HG03442 (cell line): ENCODE data around the gene SMARCA4.

Source experiments
- ATAC-seq: cut with Tn5 transposase; IDR thresholded peaks from one replicate; pipeline ENCODE4 v1.9.1; 2021; ENCODE audit warnings: mild to moderate bottlenecking, moderate library complexity; ENCODE audit not compliant: unreplicated experiment

The SMARCA4 gene

GRCh38 chr19:10960314-10961072, at the start of gene SMARCA4:
Gene SMARCA4, plus strand, starts transcription at chr19:10961030. Its CDS starts 23,122 bp downstream, at chr19:10984152.
- ATAC-seq: peak; percentile 70

- no peak for ATAC-seq
Observed at GRCh38 chr19:10911579-10912363, 49.1 kb upstream of the SMARCA4 start.

GRCh38 chr19:10912619-10913018, 48.2 kb upstream of the SMARCA4 start:
- no peak for ATAC-seq

GRCh38 chr19:10913716-10914340, 47.0 kb upstream of the SMARCA4 start:
- no peak for ATAC-seq

- no peak for ATAC-seq
Observed at GRCh38 chr19:10915130-10916091, 45.4 kb upstream of the SMARCA4 start.

- ATAC-seq: no peak
Observed at GRCh38 chr19:10916602-10917001, 44.2 kb upstream of the SMARCA4 start.

- ATAC-seq: no peak
Observed at GRCh38 chr19:10918359-10918758, 42.5 kb upstream of the SMARCA4 start.

- no peak for ATAC-seq
Observed at GRCh38 chr19:10919352-10920287, 41.2 kb upstream of the SMARCA4 start.

GRCh38 chr19:10920288-10920655, 40.6 kb upstream of the SMARCA4 start:
- ATAC-seq: no peak

- no peak for ATAC-seq
Observed at GRCh38 chr19:10920781-10921180, 40.0 kb upstream of the SMARCA4 start.

- ATAC-seq: no peak
Observed at GRCh38 chr19:10921199-10921909, 39.5 kb upstream of the SMARCA4 start.

- no peak for ATAC-seq
Observed at GRCh38 chr19:10921910-10922637, 38.8 kb upstream of the SMARCA4 start.

- ATAC-seq: no peak
Observed at GRCh38 chr19:10922638-10923014, 38.2 kb upstream of the SMARCA4 start.

GRCh38 chr19:10923260-10924112, 37.3 kb upstream of the SMARCA4 start:
- no peak for ATAC-seq

GRCh38 chr19:10924597-10924996, 36.2 kb upstream of the SMARCA4 start:
- no peak for ATAC-seq

GRCh38 chr19:10927730-10928562, 32.9 kb upstream of the SMARCA4 start:
- ATAC-seq: no peak
